GM23338 (cell line): ENCODE data around the gene SPECC1. TPM values are rescaled to one million over a fixed set of nuclear protein-coding genes. Genes with fewer than 3 reads are reported as not detected.

Experiments used
- ATAC-seq: fragments of 200-7000 bp; cut with Tn5 transposase; 3 replicates; pipeline ENCODE4 v1.9.1; 2020
- DNase-seq: peaks from one replicate; pipeline ENCODE4 v3.0.0-alpha.2; 2015; ENCODE audit warnings: low spot score
- H2AFZ ChIP-seq: fragments of 200-600 bp; sonication (generic); 2 replicates; pipeline ENCODE4 v1.8.0; 2016; ENCODE audit warnings: antibody characterized with exemption, mild to moderate bottlenecking, moderate library complexity
- H3F3A ChIP-seq: fragments of 200-600 bp; sonication (generic); replicated peaks from 2 replicates; pipeline ENCODE4 v1.8.0; 2017; ENCODE audit warnings: antibody characterized with exemption, mixed run types, low read depth
- H3K27ac ChIP-seq: fragments of 200-600 bp; sonication (generic); 2 replicates; pipeline ENCODE4 v1.6.1; 2016; ENCODE audit warnings: low read depth
- H3K27me3 ChIP-seq: fragments of 200-600 bp; sonication (generic); 2 replicates; pipeline ENCODE4 v1.8.0; 2016; ENCODE audit warnings: mild to moderate bottlenecking, mixed run types, moderate library complexity; ENCODE audit not compliant: insufficient read depth
- H3K36me3 ChIP-seq: fragments of 200-600 bp; sonication (generic); 2 replicates; pipeline ENCODE4 v1.8.0; 2016; ENCODE audit warnings: mild to moderate bottlenecking; ENCODE audit not compliant: insufficient read depth
- H3K4me1 ChIP-seq: fragments of 200-600 bp; sonication (generic); 2 replicates; pipeline ENCODE4 v1.8.0; 2016; ENCODE audit warnings: mild to moderate bottlenecking, moderate library complexity; ENCODE audit not compliant: insufficient read depth
- H3K4me2 ChIP-seq: fragments of 200-600 bp; sonication (generic); 2 replicates; pipeline ENCODE4 v1.7.1; 2017; ENCODE audit warnings: mixed run types
- H3K4me3 ChIP-seq: fragments of 200-600 bp; sonication (generic); 2 replicates; pipeline ENCODE4 v1.6.1; 2016; ENCODE audit warnings: mixed run types
- H3K79me2 ChIP-seq: fragments of 200-600 bp; sonication (generic); replicated peaks from 2 replicates; pipeline ENCODE4 v1.8.0; 2017; ENCODE audit warnings: mild to moderate bottlenecking; ENCODE audit not compliant: insufficient read depth
- H3K9me2 ChIP-seq: fragments of 200-600 bp; sonication (generic); 2 replicates; pipeline ENCODE4 v1.8.0; 2017; ENCODE audit not compliant: insufficient read depth
- H4K20me1 ChIP-seq: fragments of 200-600 bp; sonication (generic); replicated peaks from 2 replicates; pipeline ENCODE4 v1.8.0; 2017; ENCODE audit warnings: mild to moderate bottlenecking; ENCODE audit not compliant: insufficient read depth
- H3K27ac Mint-ChIP-seq: 2 replicates; pipeline ENCODE4 v1.8.0; 2020; ENCODE audit warnings: inconsistent platforms, mild to moderate bottlenecking, moderate library complexity, mixed read lengths
- H3K27me3 Mint-ChIP-seq: 3 replicates; pipeline ENCODE4 v1.8.0; 2022; ENCODE audit warnings: low read depth, mild to moderate bottlenecking, moderate library complexity, mixed read lengths, inconsistent platforms; ENCODE audit not compliant: insufficient read depth, poor library complexity
- H3K36me3 Mint-ChIP-seq: 3 replicates; pipeline ENCODE4 v1.8.0; 2021; ENCODE audit warnings: low read depth, mild to moderate bottlenecking, inconsistent platforms, moderate library complexity, mixed read lengths
- H3K4me1 Mint-ChIP-seq: 3 replicates; pipeline ENCODE4 v1.8.0; 2020; ENCODE audit warnings: mild to moderate bottlenecking, inconsistent platforms, mixed read lengths
- H3K4me3 Mint-ChIP-seq: 3 replicates; pipeline ENCODE4 v1.8.0; 2021; ENCODE audit warnings: moderate library complexity, mild to moderate bottlenecking, inconsistent platforms, mixed read lengths
- H3K9me3 Mint-ChIP-seq: 3 replicates; pipeline ENCODE4 v1.8.0; 2020; ENCODE audit warnings: moderate library complexity, mild to moderate bottlenecking, inconsistent platforms, mixed read lengths
- CREB1 ChIP-seq: fragments of 250-450 bp; sonication (Bioruptor Pico); IDR thresholded peaks from 2 replicates; pipeline ENCODE4 v1.5.0; 2020; ENCODE audit warnings: low read depth, mild to moderate bottlenecking, moderate library complexity
- EZH2 ChIP-seq: fragments of 200-600 bp; sonication (generic); IDR thresholded peaks from one replicate; pipeline ENCODE4 v1.8.0; 2017; ENCODE audit warnings: antibody characterized with exemption, mild to moderate bottlenecking, low read depth; ENCODE audit not compliant: unreplicated experiment
- POLR2AphosphoS5 ChIP-seq: IDR thresholded peaks from 2 replicates; pipeline ENCODE4 v1.6.1; 2016; ENCODE audit warnings: antibody characterized with exemption, low read depth
- ZNF114 ChIP-seq: fragments of 250-450 bp; sonication (Bioruptor Pico); IDR thresholded peaks from 2 replicates; pipeline ENCODE4 v1.5.0; 2020; ENCODE audit warnings: mild to moderate bottlenecking, moderate library complexity
- ZNF331 ChIP-seq: fragments of 250-450 bp; sonication (Bioruptor Pico); IDR thresholded peaks from 2 replicates; pipeline ENCODE4 v1.5.0; 2020; ENCODE audit warnings: low read depth, mild to moderate bottlenecking, moderate library complexity
- polyA plus RNA-seq: library from polyadenylated mRNA; unstranded; fragments of >200 nt; fragmentation: Nextera tagmentation; extraction: Ambion mirVana; gene quantifications from 2 replicates; pipeline ENCODE4 v1.2.1, GENCODE V29; 2016
- total RNA-seq: library from RNA; depleted of rRNA; stranded (reverse); fragments of >200 nt; shearing (Covaris generic); gene quantifications from 2 replicates; pipeline ENCODE4 v1.2.3, GENCODE V29; 2014
- TF ChIP-seq, protein P1 (sequence below): fragments of 250-450 bp; sonication (Bioruptor Pico); IDR thresholded peaks from 2 replicates; pipeline ENCODE4 v1.5.0; 2020; ENCODE audit warnings: mild to moderate bottlenecking, moderate library complexity
- TF ChIP-seq, protein P2 (sequence below): IDR thresholded peaks from one replicate; pipeline ENCODE4 v1.6.1; 2018; ENCODE audit warnings: antibody characterized with exemption; ENCODE audit not compliant: unreplicated experiment
- TF ChIP-seq, protein P3 (sequence below), 2 experiments: fragments of 200-600 bp in 1 of 2; sonication (generic) in 1 of 2; conservative IDR thresholded peaks; 2 replicates each; pipeline versions ENCODE4 v1.5.1 to v1.6.1; 2016 to 2017; ENCODE audit warnings: antibody characterized with exemption in 2 of 2, low read depth in 2 of 2, mild to moderate bottlenecking in 2 of 2, moderate library complexity in 1 of 2

SPECC1 gene
- total and polyA plus RNA-seq, 2 experiments from 2014 or later, result 42.6 to 101 TPM

DNA sequence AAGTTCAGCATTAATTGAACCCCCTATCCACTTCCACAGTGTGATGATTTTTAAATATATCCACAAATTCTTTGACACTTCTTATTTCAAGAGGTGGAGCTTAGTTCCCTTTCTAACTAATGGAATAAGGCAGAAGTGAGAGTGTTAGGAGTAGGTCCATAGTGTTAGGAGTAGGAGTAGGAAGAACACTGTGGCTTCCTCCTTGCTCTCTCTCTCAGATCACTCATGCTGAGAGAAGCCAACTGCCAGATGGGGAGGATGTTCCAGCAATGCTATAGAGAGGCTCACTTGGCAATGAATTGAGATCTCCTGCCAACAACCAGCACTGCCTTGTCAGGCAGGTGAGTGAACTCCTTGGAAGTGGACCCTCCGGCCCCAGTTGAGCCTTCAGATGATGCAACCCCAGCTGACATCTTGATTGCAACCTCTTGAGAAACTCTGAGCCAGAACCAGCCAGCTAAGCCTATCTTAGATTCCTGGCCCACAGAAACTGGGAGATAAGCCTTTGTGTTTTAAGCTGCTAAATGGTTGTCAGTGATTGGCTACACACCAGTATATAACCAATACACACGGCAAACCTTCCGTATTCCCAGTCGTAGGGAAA lies 44.3 kb downstream of the SPECC1 start (continued):
- TF ChIP-seq, protein P1, sequence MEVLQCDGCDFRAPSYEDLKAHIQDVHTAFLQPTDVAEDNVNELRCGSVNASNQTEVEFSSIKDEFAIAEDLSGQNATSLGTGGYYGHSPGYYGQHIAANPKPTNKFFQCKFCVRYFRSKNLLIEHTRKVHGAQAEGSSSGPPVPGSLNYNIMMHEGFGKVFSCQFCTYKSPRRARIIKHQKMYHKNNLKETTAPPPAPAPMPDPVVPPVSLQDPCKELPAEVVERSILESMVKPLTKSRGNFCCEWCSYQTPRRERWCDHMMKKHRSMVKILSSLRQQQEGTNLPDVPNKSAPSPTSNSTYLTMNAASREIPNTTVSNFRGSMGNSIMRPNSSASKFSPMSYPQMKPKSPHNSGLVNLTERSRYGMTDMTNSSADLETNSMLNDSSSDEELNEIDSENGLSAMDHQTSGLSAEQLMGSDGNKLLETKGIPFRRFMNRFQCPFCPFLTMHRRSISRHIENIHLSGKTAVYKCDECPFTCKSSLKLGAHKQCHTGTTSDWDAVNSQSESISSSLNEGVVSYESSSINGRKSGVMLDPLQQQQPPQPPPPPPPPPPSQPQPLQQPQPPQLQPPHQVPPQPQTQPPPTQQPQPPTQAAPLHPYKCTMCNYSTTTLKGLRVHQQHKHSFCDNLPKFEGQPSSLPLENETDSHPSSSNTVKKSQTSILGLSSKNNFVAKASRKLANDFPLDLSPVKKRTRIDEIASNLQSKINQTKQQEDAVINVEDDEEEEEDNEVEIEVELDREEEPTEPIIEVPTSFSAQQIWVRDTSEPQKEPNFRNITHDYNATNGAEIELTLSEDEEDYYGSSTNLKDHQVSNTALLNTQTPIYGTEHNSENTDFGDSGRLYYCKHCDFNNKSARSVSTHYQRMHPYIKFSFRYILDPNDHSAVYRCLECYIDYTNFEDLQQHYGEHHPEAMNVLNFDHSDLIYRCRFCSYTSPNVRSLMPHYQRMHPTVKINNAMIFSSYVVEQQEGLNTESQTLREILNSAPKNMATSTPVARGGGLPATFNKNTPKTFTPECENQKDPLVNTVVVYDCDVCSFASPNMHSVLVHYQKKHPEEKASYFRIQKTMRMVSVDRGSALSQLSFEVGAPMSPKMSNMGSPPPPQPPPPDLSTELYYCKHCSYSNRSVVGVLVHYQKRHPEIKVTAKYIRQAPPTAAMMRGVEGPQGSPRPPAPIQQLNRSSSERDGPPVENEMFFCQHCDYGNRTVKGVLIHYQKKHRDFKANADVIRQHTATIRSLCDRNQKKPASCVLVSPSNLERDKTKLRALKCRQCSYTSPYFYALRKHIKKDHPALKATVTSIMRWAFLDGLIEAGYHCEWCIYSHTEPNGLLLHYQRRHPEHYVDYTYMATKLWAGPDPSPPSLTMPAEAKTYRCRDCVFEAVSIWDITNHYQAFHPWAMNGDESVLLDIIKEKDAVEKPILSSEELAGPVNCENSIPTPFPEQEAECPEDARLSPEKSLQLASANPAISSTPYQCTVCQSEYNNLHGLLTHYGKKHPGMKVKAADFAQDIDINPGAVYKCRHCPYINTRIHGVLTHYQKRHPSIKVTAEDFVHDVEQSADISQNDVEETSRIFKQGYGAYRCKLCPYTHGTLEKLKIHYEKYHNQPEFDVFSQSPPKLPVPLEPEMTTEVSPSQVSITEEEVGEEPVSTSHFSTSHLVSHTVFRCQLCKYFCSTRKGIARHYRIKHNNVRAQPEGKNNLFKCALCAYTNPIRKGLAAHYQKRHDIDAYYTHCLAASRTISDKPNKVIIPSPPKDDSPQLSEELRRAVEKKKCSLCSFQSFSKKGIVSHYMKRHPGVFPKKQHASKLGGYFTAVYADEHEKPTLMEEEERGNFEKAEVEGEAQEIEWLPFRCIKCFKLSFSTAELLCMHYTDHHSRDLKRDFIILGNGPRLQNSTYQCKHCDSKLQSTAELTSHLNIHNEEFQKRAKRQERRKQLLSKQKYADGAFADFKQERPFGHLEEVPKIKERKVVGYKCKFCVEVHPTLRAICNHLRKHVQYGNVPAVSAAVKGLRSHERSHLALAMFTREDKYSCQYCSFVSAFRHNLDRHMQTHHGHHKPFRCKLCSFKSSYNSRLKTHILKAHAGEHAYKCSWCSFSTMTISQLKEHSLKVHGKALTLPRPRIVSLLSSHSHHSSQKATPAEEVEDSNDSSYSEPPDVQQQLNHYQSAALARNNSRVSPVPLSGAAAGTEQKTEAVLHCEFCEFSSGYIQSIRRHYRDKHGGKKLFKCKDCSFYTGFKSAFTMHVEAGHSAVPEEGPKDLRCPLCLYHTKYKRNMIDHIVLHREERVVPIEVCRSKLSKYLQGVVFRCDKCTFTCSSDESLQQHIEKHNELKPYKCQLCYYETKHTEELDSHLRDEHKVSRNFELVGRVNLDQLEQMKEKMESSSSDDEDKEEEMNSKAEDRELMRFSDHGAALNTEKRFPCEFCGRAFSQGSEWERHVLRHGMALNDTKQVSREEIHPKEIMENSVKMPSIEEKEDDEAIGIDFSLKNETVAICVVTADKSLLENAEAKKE, result no peak
- TF ChIP-seq EZH2, result no peak
- TF ChIP-seq CREB1 (CRISPR knock-in tag), result no peak
- TF ChIP-seq ZNF331 (CRISPR knock-in tag), result no peak

DNA sequence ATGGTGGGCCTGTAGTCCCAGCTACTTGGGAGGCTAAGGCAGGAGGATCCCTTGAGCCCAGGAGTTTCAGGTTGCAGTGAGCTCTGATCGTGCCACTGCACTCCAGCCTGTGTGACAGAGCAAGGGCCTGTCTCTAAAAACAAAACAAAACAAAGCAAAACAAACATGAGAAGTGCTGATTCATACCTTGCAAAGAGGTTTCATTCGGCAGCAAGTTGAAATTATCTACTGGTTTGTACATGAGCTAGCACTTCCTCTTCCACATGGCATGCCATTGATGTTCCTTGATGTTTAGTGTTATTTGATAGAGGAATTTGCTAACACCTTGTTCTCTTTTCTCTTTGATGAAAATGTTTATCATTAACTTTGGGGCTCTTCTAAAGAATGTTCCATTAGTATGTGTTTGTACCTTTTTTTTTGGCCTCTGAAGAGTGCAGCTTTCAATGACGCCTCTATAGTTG lies 50.6 kb downstream of the SPECC1 start:
- ATAC-seq (no peak), DNase-seq (no peak)
- no peaks in the 10 kb centered on the region for H3K9me2 ChIP-seq
- H3K36me3 Mint-ChIP-seq, result no peaks in the 10 kb centered on the region
- no peak for TF ChIP-seq CREB1 (CRISPR knock-in tag)
- TF ChIP-seq, protein P2, sequence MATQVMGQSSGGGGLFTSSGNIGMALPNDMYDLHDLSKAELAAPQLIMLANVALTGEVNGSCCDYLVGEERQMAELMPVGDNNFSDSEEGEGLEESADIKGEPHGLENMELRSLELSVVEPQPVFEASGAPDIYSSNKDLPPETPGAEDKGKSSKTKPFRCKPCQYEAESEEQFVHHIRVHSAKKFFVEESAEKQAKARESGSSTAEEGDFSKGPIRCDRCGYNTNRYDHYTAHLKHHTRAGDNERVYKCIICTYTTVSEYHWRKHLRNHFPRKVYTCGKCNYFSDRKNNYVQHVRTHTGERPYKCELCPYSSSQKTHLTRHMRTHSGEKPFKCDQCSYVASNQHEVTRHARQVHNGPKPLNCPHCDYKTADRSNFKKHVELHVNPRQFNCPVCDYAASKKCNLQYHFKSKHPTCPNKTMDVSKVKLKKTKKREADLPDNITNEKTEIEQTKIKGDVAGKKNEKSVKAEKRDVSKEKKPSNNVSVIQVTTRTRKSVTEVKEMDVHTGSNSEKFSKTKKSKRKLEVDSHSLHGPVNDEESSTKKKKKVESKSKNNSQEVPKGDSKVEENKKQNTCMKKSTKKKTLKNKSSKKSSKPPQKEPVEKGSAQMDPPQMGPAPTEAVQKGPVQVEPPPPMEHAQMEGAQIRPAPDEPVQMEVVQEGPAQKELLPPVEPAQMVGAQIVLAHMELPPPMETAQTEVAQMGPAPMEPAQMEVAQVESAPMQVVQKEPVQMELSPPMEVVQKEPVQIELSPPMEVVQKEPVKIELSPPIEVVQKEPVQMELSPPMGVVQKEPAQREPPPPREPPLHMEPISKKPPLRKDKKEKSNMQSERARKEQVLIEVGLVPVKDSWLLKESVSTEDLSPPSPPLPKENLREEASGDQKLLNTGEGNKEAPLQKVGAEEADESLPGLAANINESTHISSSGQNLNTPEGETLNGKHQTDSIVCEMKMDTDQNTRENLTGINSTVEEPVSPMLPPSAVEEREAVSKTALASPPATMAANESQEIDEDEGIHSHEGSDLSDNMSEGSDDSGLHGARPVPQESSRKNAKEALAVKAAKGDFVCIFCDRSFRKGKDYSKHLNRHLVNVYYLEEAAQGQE, result no peak
- TF ChIP-seq POLR2AphosphoS5, result no peak
- TF ChIP-seq, protein P3, sequence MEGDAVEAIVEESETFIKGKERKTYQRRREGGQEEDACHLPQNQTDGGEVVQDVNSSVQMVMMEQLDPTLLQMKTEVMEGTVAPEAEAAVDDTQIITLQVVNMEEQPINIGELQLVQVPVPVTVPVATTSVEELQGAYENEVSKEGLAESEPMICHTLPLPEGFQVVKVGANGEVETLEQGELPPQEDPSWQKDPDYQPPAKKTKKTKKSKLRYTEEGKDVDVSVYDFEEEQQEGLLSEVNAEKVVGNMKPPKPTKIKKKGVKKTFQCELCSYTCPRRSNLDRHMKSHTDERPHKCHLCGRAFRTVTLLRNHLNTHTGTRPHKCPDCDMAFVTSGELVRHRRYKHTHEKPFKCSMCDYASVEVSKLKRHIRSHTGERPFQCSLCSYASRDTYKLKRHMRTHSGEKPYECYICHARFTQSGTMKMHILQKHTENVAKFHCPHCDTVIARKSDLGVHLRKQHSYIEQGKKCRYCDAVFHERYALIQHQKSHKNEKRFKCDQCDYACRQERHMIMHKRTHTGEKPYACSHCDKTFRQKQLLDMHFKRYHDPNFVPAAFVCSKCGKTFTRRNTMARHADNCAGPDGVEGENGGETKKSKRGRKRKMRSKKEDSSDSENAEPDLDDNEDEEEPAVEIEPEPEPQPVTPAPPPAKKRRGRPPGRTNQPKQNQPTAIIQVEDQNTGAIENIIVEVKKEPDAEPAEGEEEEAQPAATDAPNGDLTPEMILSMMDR (conservative IDR thresholded peaks at IDR 0.05; ENCODE audit: low read depth in 2 of 2), result no peak
- TF ChIP-seq ZNF331 (CRISPR knock-in tag), result no peak
- TF ChIP-seq ZNF114 (CRISPR knock-in tag), result no peak
- H3K36me3 ChIP-seq, result no peaks in the 10 kb centered on the region
- H2AFZ ChIP-seq, result no peak overlapping the region
- no peaks in the 10 kb centered on the region for H3F3A ChIP-seq
- no peaks in the 10 kb centered on the region for H3K79me2 ChIP-seq
- no peak overlapping the region for H3K4me3 Mint-ChIP-seq
- no peak overlapping the region for H3K27ac ChIP-seq
- no peaks in the 10 kb centered on the region for H3K9me3 Mint-ChIP-seq
- no peaks in the 10 kb centered on the region for H4K20me1 ChIP-seq
- no peak overlapping the region for H3K4me3 ChIP-seq
- peaks cover 14% of the 10 kb centered on the region; the same call in 1 of the 2 replicates for H3K4me1 ChIP-seq
- no peak overlapping the region for H3K4me2 ChIP-seq
- no peak overlapping the region for H3K27ac Mint-ChIP-seq
- no peaks in the 10 kb centered on the region for H3K27me3 ChIP-seq
- no peaks in the 10 kb centered on the region for H3K27me3 Mint-ChIP-seq
- peaks cover 13% of the 10 kb centered on the region for H3K4me1 Mint-ChIP-seq
